Stomach (tissue), 9 donors: Measurements from ENCODE around the gene NUP85. TPM values are rescaled to one million over a fixed set of nuclear protein-coding genes. Genes with fewer than 3 reads are reported as not detected.
A peak's percentile ranks its signal among the peaks of the same experiment; 100 is the strongest.

Source experiments
- DNase-seq, 2 donors: peaks; one replicate each; pipeline versions ENCODE4 v3.0.0 to v3.0.0-alpha.2; 2013 to 2019
- H3K27ac ChIP-seq, 5 donors: fragments of 200-600 bp in 4 of 5; sonication (generic) in 4 of 5; one replicate each; pipeline ENCODE4 v1.5.1; 2013 to 2019; ENCODE audit warnings: mild to moderate bottlenecking in 1 of 5, moderate library complexity in 1 of 5
- H3K27me3 ChIP-seq, 3 donors: fragments of 200-600 bp; sonication (generic); one replicate each; pipeline ENCODE4 v1.5.1; 2017 to 2019; ENCODE audit warnings: mixed run types in 1 of 3
- H3K36me3 ChIP-seq, 4 donors: fragments of 200-600 bp; sonication (generic); 1 replicate in 3 of 4; 2 replicates in 1 of 4; pipeline ENCODE4 v1.5.1; 2016 to 2019
- H3K4me1 ChIP-seq, 4 donors: fragments of 200-600 bp; sonication (generic); one replicate each; pipeline ENCODE4 v1.5.1; 2016 to 2019
- H3K4me3 ChIP-seq, 4 donors: fragments of 200-600 bp; sonication (generic) in 3 of 4; one replicate each; pipeline ENCODE4 v1.5.1; 2016 to 2019; ENCODE audit warnings: mild to moderate bottlenecking in 1 of 4
- H3K9me3 ChIP-seq, 4 donors: fragments of 200-600 bp; sonication (generic); one replicate each; pipeline ENCODE4 v1.5.1; 2016 to 2019
- CTCF ChIP-seq, 7 experiments: fragments of 450-650 bp in 4 of 7; fragments of 200-600 bp in 3 of 7; sonication (generic) in 3 of 7; IDR thresholded peaks; one replicate each; pipeline ENCODE4 v1.5.1; 2016 to 2019; ENCODE audit warnings: antibody characterized with exemption in 7 of 7, control low read depth in 2 of 7, mild to moderate bottlenecking in 1 of 7
- EP300 ChIP-seq: sonication (generic); formaldehyde crosslinking; IDR thresholded peaks from one replicate; pipeline ENCODE4 v1.6.1; 2017; ENCODE audit warnings: antibody characterized with exemption
- POLR2A ChIP-seq, 4 donors: fragments of 450-650 bp; IDR thresholded peaks; one replicate each; pipeline ENCODE4 v1.6.1; 2016; ENCODE audit warnings: antibody characterized with exemption in 4 of 4, control low read depth in 2 of 4, mild to moderate bottlenecking in 1 of 4, moderate library complexity in 1 of 4
- POLR2AphosphoS5 ChIP-seq, 3 donors: sonication (generic); formaldehyde crosslinking; IDR thresholded peaks; one replicate each; pipeline ENCODE4 v1.6.1; 2016; ENCODE audit warnings: antibody characterized with exemption in 3 of 3
- WGBS, 5 donors: extraction: QIAGEN DNeasy Blood & Tissue Kit in 3 of 5; methylation state at CpG; one replicate each; pipeline versions ENCODE4 v1.1.5 to v1.1.7; 2013 to 2018; 5-methylcytosine and 5-hydroxymethylcytosine counted together
- intact Hi-C: fragments of 100-400 bp; cut with DNase I; formaldehyde crosslinking; loops from one replicate; pipeline ENCODE4 v1.15.1; 2023; ENCODE audit warnings: low total_unique reads
- polyA plus RNA-seq, 3 donors: library from polyadenylated mRNA; stranded (reverse); fragments of 200-250 nt; gene quantifications; one replicate each; pipeline ENCODE4 v1.2.3, GENCODE V29; 2013
- total RNA-seq, 5 donors: library from RNA; depleted of rRNA; stranded (reverse); fragments of >200 nt; gene quantifications; one replicate each; pipeline versions ENCODE4 v1.1.0 to v1.2.3, GENCODE V29; 2014 to 2016
- donor health status: healthy with polysubstance abuse.
- donor health status: Bipolar disorder and iron deficiency.
- donor health status: healthy.

NUP85 gene
- total and polyA plus RNA-seq, 8 donors = 20.3 to 220 (median 33.2) TPM

- TF ChIP-seq POLR2AphosphoS5 (IDR thresholded peaks at IDR 0.05) = no peak
- no peak for TF ChIP-seq POLR2A (IDR thresholded peaks at IDR 0.05)
- no peak for TF ChIP-seq EP300
- WGBS, 5 donors = 1 to 3% (median 1%) methylated on average over 17 to 31 of the region's 31 CpGs
Measured at GRCh38 chr17:75260641-75261335, 55.3 kb downstream of the NUP85 start.

GRCh38 chr17:75261336-75262111 is 56.0 kb downstream of the NUP85 start, which contains the start of the genes GGA3 and MRPS7:
Gene GGA3, minus strand, starts transcription at chr17:75261606. Its CDS starts 19 bp downstream, at chr17:75261587.
Gene MRPS7, plus strand, starts transcription at chr17:75261879. Its CDS starts 22 bp downstream, at chr17:75261901.
- 0 to 1% (median 0%) methylated on average over 22 to 68 of the region's 69 CpGs for WGBS, 5 donors
- H3K4me3 ChIP-seq = peak within 1 kb of the TSS; percentile 67 to 97 (median 94)
- H3K27ac ChIP-seq = peak within 1 kb of the TSS; percentile 87 to 95 (median 94)
- intact Hi-C loops = no loop called here
- H3K9me3 ChIP-seq = no peaks in the 10 kb centered on the region
- H3K36me3 ChIP-seq = peaks cover 27 to 36% (median 35%) of the 10 kb centered on the region in 4 donors
- no peaks in the 10 kb centered on the region for H3K27me3 ChIP-seq
- peak; percentile 95 to 98 for DNase-seq
- TF ChIP-seq POLR2A (IDR thresholded peaks at IDR 0.05) (peak in 1 of 4 donors; percentile 33), EP300 (no peak), CTCF (IDR thresholded peaks at IDR 0.05) (peak in 1 of 7 experiments; percentile 22), POLR2AphosphoS5 (IDR thresholded peaks at IDR 0.05) (peak; percentile 31 to 81 (median 74))
- H3K4me1 ChIP-seq = peaks cover 24 to 57% (median 43%) of the 10 kb centered on the region in 4 donors

More at GRCh38 chr17:75260641-75261335, 55.3 kb downstream of the NUP85 start:
- intact Hi-C loops = no loop called here
- H3K36me3 ChIP-seq = peaks cover 20 to 29% (median 27%) of the 10 kb centered on the region in 4 donors
- H3K27me3 ChIP-seq = no peaks in the 10 kb centered on the region
- DNase-seq = no peak
- peaks cover 24 to 58% (median 43%) of the 10 kb centered on the region in 4 donors for H3K4me1 ChIP-seq
- H3K9me3 ChIP-seq = no peaks in the 10 kb centered on the region
- H3K4me3 ChIP-seq = peak overlapping the region; percentile 67 to 97 (median 94)
- peak overlapping the region; percentile 87 to 95 (median 94) for H3K27ac ChIP-seq

DNA sequence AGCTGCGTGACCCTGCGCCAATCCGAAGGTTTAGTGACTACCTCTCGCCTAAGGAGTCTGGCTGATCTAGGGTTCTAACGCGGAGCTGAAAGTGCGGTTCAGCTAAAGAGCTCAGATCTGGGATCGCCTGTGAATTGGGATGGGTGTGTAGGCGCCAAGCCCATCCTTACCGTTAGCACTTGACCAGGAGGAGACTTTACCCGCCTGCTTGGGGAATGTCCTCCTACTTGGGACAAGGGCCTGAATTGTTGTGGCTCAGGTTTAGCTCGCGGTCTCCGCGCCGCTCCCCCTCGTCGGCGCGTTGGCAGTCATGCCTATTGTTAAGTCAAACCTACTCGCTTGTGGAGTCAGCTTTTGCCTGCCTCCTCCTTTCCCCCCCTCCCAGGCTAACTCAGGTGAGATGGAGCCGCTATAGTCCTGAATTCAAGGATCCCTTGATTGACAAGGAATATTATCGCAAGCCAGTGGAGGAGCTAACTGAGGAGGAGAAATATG is 56.7 kb downstream of the NUP85 start:
- Histone ChIP-seq H3K4me1 (peaks cover 24 to 63% (median 43%) of the 10 kb centered on the region in 4 donors), H3K27me3 (no peaks in the 10 kb centered on the region), H3K4me3 (peak overlapping the region; percentile 67 to 97 (median 94)), H3K36me3 (peaks cover 32 to 43% (median 41%) of the 10 kb centered on the region in 4 donors), H3K27ac (peak overlapping the region; percentile 87 to 95 (median 94)), H3K9me3 (no peaks in the 10 kb centered on the region)
- intact Hi-C loops = no loop called here
- peak in 1 of 2 donors; percentile 33 for DNase-seq
- no peak for TF ChIP-seq EP300
- 0 to 1% (median 0%) methylated on average over 23 of the region's 23 CpGs for WGBS, 5 donors

GRCh38 chr17:75263055-75263454 is 57.6 kb downstream of the NUP85 start:
- Histone ChIP-seq H3K36me3 (peaks cover 34 to 46% (median 44%) of the 10 kb centered on the region in 4 donors), H3K27ac (no peak overlapping the region), H3K4me3 (no peak overlapping the region), H3K4me1 (peaks cover 24 to 62% (median 44%) of the 10 kb centered on the region in 4 donors), H3K9me3 (no peaks in the 10 kb centered on the region), H3K27me3 (no peaks in the 10 kb centered on the region)
- no peak for DNase-seq
- intact Hi-C loops = no loop called here
- 89 to 99% (median 93%) methylated on average over 4 of the region's 4 CpGs for WGBS, 5 donors
- TF ChIP-seq POLR2AphosphoS5 (IDR thresholded peaks at IDR 0.05) (no peak), EP300 (no peak), POLR2A (IDR thresholded peaks at IDR 0.05) (no peak), CTCF (IDR thresholded peaks at IDR 0.05) (no peak)
